Psoas muscle (tissue), 8 donors: ENCODE data around the gene VAC14. TPM values are rescaled to one million over a fixed set of nuclear protein-coding genes. Genes with fewer than 3 reads are reported as not detected.
A peak's percentile ranks its signal among the peaks of the same experiment; 100 is the strongest.

Experiments used
- ATAC-seq, 4 donors: fragments of 200-7000 bp; cut with Tn5 transposase; one replicate each; pipeline ENCODE4 v1.9.1; 2020; ENCODE audit warnings: moderate library complexity in 3 of 4, mild to moderate bottlenecking in 2 of 4
- DNase-seq, 2 donors: peaks; one replicate each; pipeline ENCODE4 v3.0.0-alpha.2; 2020
- H3K27ac ChIP-seq: fragments of 200-600 bp; one replicate; pipeline ENCODE4 v1.8.0; 2022
- H3K27me3 ChIP-seq, 3 donors: fragments of 200-600 bp in 1 of 3; one replicate each; pipeline versions ENCODE4 v1.6.1 to v1.8.0; 2013 to 2022; ENCODE audit warnings: low read length in 2 of 3, mild to moderate bottlenecking in 2 of 3, moderate library complexity in 1 of 3; ENCODE audit not compliant: insufficient read depth in 3 of 3
- H3K36me3 ChIP-seq, 2 donors: fragments of 200-600 bp in 1 of 2; one replicate each; pipeline versions ENCODE4 v1.6.1 to v1.8.0; 2013 to 2022; ENCODE audit warnings: low read depth in 1 of 2, mild to moderate bottlenecking in 1 of 2, moderate library complexity in 1 of 2; ENCODE audit not compliant: insufficient read depth in 1 of 2
- H3K4me1 ChIP-seq: fragments of 200-600 bp; one replicate; pipeline ENCODE4 v1.8.0; 2022
- H3K4me3 ChIP-seq: fragments of 200-600 bp; one replicate; pipeline ENCODE4 v1.8.0; 2022; ENCODE audit warnings: mild to moderate bottlenecking
- H3K9me3 ChIP-seq: fragments of 200-600 bp; one replicate; pipeline ENCODE4 v1.8.0; 2022
- CTCF ChIP-seq: fragments of 200-600 bp; IDR thresholded peaks from one replicate; pipeline ENCODE4 v1.8.0; 2022; ENCODE audit warnings: antibody characterized with exemption
- WGBS, 3 donors: extraction: QIAGEN DNeasy Blood & Tissue Kit; methylation state at CpG; one replicate each; pipeline versions ENCODE4 v1.1.6 to v1.1.7; 2013; 5-methylcytosine and 5-hydroxymethylcytosine counted together
- intact Hi-C, 2 donors: fragments of 100-400 bp; cut with DNase I; formaldehyde crosslinking; loops; one replicate each; pipeline versions ENCODE4 v1.11.0 to v1.14.2; 2022
- polyA plus RNA-seq, 3 donors: library from polyadenylated mRNA; stranded (reverse); fragments of 200-250 nt; gene quantifications; one replicate each; pipeline ENCODE4 v1.2.3, GENCODE V29; 2013
- total RNA-seq, 4 donors: library from RNA; stranded (reverse); fragmentation: NEBNext Ultra II Directional in 2 of 4; extraction: Animal tissue kit (Norgen Biotek cat#: 25700) in 2 of 4; gene quantifications; one replicate each; pipeline versions ENCODE4 v1.2.1 to v1.2.4, GENCODE V29; 2021 to 2023
- donor health status: healthy with polysubstance abuse.
- donor health status: DM: no; HTN: no; CAD: no; lungs with moderate emphysema.
- donor health status: Bipolar disorder and iron deficiency.
- donor health status: healthy.
- donor health status: DM: yes; HTN: yes; CAD: no.
- donor health status: DM: no; HTN: no; CAD: no.
- donor health status: DM: no; HTN: no; CAD: no.
- donor health status: DM: yes; HTN: yes; CAD: no.

The VAC14 gene
- total and polyA plus RNA-seq, 7 donors: 19.9 to 24.3 (median 23.0) TPM

DNA sequence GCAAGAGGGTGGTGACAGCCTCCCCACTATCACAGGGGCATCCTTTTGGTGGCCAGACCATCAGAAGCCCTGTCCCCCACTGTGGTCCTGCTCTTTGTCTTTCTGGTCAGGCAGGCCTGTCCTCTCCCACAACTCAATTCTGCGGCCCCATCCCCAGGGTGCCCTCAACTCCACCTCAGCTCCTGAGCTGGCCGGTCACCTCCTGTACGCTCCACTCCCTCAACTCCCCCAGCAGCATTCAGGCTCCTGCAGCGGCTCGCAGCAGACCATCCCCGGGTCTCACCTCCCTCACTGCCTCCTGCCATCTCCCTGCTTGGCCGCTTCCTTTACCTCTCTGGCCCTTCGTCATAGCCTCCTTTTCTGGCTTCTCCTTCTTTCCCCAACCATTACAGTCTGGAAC, 71.7 kb downstream of the VAC14 start:
- 96 to 99% (median 97%) methylated on average over 8 of the region's 8 CpGs for WGBS, 3 donors
- Histone ChIP-seq H3K36me3 (no peaks in the 10 kb centered on the region), H3K4me3 (no peak overlapping the region), H3K9me3 (no peaks in the 10 kb centered on the region), H3K4me1 (peaks cover 53% of the 10 kb centered on the region), H3K27me3 (no peaks in the 10 kb centered on the region), H3K27ac (no peak overlapping the region)
- DNase-seq (no peak), ATAC-seq (no peak)
- intact Hi-C loops: no loop called here
- TF ChIP-seq CTCF: no peak

DNA sequence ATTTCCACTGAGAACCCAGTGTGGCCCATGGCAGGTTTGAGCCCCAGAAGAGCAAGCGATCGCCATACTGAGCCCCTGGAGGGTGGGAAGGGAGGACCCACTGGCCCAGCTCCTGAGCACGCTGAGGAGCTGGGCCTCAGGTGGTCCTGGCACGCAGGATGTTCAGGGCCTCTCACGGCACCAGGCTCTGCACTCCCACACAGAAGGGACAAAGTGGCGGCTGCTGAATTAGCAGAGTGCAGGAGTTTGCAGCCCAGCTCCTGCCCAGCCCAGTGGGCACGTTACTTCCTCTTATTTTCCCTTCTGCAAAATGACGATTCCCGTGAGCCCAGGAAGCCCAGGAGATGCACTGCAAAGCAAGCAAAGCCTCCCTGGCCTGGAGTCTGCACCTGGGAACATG, 72.8 kb downstream of the VAC14 start:
- H3K27me3 ChIP-seq: no peaks in the 10 kb centered on the region
- no peaks in the 10 kb centered on the region for H3K9me3 ChIP-seq
- WGBS, 3 donors: 92 to 98% (median 97%) methylated on average over 9 of the region's 9 CpGs
- H3K27ac ChIP-seq: no peak overlapping the region
- ATAC-seq (no peak), DNase-seq (no peak)
- H3K4me1 ChIP-seq: peaks cover 46% of the 10 kb centered on the region
- H3K36me3 ChIP-seq: no peaks in the 10 kb centered on the region
- TF ChIP-seq CTCF: no peak
- H3K4me3 ChIP-seq: no peak overlapping the region
- intact Hi-C loops: no loop called here

- H3K9me3 ChIP-seq: no peaks in the 10 kb centered on the region
- TF ChIP-seq CTCF: no peak
- peaks cover 46% of the 10 kb centered on the region for H3K4me1 ChIP-seq
- peak overlapping the region; percentile 79 for H3K27ac ChIP-seq
- intact Hi-C loops: no loop called here
- ATAC-seq: peak in 1 of 4 donors; percentile 14
- H3K27me3 ChIP-seq: no peaks in the 10 kb centered on the region
- DNase-seq: peak; percentile 61 to 78
- 57 to 62% (median 58%) methylated on average over 9 of the region's 9 CpGs for WGBS, 3 donors
- no peak overlapping the region for H3K4me3 ChIP-seq
- no peaks in the 10 kb centered on the region for H3K36me3 ChIP-seq
These were observed 74.0 kb downstream of the VAC14 start for GRCh38 chr16:70726892-70727361.

DNA sequence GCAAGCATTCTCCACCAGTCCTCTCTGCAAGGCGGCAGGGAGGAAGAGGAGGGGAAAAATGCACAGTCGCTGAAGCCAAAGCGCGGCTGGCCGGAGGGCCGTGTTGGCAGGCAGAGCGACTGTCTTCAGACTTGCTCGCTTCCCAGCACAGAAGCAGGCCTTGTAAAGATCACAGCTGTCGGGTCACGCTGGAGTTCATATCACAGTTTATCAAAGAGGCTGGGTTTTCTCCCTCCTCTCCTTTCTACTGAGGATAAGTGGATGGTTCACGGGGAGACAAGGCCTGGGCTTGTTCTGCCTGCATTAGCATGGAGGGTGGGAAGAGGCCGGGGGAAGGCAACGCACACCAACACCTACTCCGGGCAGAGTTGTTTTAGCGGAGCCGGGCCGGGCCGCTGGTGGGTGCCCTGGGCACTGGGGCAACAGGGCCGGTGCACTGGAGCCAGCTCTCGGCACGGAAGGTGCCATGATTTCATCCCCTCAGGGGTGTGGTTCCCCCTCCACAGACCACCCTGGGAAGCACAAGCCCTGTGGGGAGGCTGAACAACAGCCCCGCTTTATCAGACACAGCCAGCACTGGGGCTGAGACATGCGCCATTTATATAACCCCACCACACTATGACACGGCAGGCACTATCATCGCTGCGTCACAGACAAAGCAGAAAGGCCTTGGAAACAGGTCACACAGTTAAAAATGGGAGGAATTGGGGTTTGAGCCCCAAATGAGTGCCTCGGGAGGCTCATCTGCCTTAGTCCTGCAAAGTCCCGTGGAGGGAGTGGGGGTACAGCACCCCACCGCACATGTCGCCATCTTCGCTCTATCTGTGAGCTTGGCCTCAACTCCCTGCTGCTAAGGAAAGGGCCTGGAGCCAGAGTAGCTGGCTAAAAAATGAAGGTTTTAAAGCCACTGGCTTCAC, 74.8 kb downstream of the VAC14 start:
- peak; percentile 43 to 81 (median 77) for ATAC-seq
- intact Hi-C loops: no loop called here

More for the DNA sequence above, 74.8 kb downstream of the VAC14 start:
- H3K27ac ChIP-seq: peak overlapping the region; percentile 79
- H3K27me3 ChIP-seq: no peaks in the 10 kb centered on the region
- H3K9me3 ChIP-seq: no peaks in the 10 kb centered on the region
- DNase-seq: peak; percentile 68 to 78
- H3K4me1 ChIP-seq: peaks cover 41% of the 10 kb centered on the region
- TF ChIP-seq CTCF: no peak
- peak overlapping the region; percentile 25 for H3K4me3 ChIP-seq
- H3K36me3 ChIP-seq: peaks cover 0 to 3% of the 10 kb centered on the region in 2 donors
- WGBS, 3 donors: 45 to 48% (median 47%) methylated on average over 31 of the region's 31 CpGs
